GM12878 (cell line): ENCODE data around the gene DGKQ. TPM values are rescaled to one million over a fixed set of nuclear protein-coding genes. Genes with fewer than 3 reads are reported as not detected.
A peak's percentile ranks its signal among the peaks of the same experiment; 100 is the strongest.

Experiments used
- ATAC-seq: fragments of 200-7000 bp; cut with Tn5 transposase; 3 replicates; pipeline ENCODE4 v1.9.1; 2020; ENCODE audit warnings: mild to moderate bottlenecking, moderate library complexity
- BruUV-seq: library from RNA; stranded (reverse); fragments of 400-500 nt; replicated peaks from 2 replicates; lab custom pipeline; 2021; lab: Mats Ljungman, UMichigan
- CTCF ChIA-PET: fragments of 300-600 bp; sonication (Branson Sonifier 250); formaldehyde crosslinking; extraction: SDS; loops from one replicate; lab custom pipeline; 2021; ENCODE audit warnings: inconsistent platforms; lab: Yijun Ruan, JAX
- POLR2A ChIA-PET: fragments of 350-600 bp; formaldehyde crosslinking; extraction: SDS; loops from one replicate; lab custom pipeline; 2021; ENCODE audit warnings: inconsistent platforms; lab: Charles Lee
- RAD21 ChIA-PET: fragments of 300-600 bp; sonication (Branson Sonifier 250); formaldehyde crosslinking; loops from one replicate; lab custom pipeline; 2023; ENCODE audit warnings: antibody characterized with exemption; ENCODE audit not compliant: unreplicated experiment; lab: Charles Lee
- SMC1A ChIA-PET: fragments of 300-600 bp; sonication (Branson Sonifier 250); formaldehyde crosslinking; loops from one replicate; lab custom pipeline; 2023; ENCODE audit not compliant: unreplicated experiment, uncharacterized antibody; lab: Charles Lee
- DNase-seq: peaks from one replicate; pipeline ENCODE4 v3.0.0-alpha.2; 2011; ENCODE audit warnings: low read depth, low spot score
- FAIRE-seq: peaks from 3 replicates; lab custom pipeline; 2011; peaks lifted over from hg19 to GRCh38; lab: Jason Lieb, UNC
- H2AFZ ChIP-seq: 2 replicates; pipeline ENCODE4 v1.6.0; 2011; ENCODE audit warnings: low read depth, low read length, control low read depth; ENCODE audit not compliant: control insufficient read depth
- H3K27ac ChIP-seq: 2 replicates; pipeline ENCODE4 v1.5.1; 2011; ENCODE audit warnings: control low read depth; ENCODE audit not compliant: control insufficient read depth, insufficient read depth
- H3K27me3 ChIP-seq, 2 experiments: replicated peaks in 1 of 2; 2 replicates each; pipeline versions ENCODE4 v1.6.0 to v1.6.1; 2011; ENCODE audit warnings: low read length in 1 of 2; ENCODE audit not compliant: control insufficient read depth in 2 of 2, insufficient read depth in 2 of 2
- H3K36me3 ChIP-seq, 2 experiments: 2 replicates each; pipeline ENCODE4 v1.5.1; 2011; ENCODE audit warnings: low read length in 1 of 2; ENCODE audit not compliant: control insufficient read depth in 2 of 2, insufficient read depth in 2 of 2
- H3K4me1 ChIP-seq: 2 replicates; pipeline ENCODE4 v1.6.1; 2011; ENCODE audit warnings: mild to moderate bottlenecking, low read length, moderate library complexity, mixed read lengths; ENCODE audit not compliant: control insufficient read depth, insufficient read depth
- H3K4me2 ChIP-seq: 2 replicates; pipeline ENCODE4 v1.6.0; 2011; ENCODE audit warnings: control low read depth; ENCODE audit not compliant: control insufficient read depth, insufficient read depth
- H3K4me3 ChIP-seq: fragments of 200-600 bp; sonication (generic); 2 replicates; pipeline ENCODE4 v1.5.1; 2016
- H3K79me2 ChIP-seq: 2 replicates; pipeline ENCODE4 v1.6.0; 2011; ENCODE audit warnings: low read length; ENCODE audit not compliant: control insufficient read depth, insufficient read depth
- H3K9ac ChIP-seq: 2 replicates; pipeline ENCODE4 v1.8.0; 2011; ENCODE audit warnings: low read length, control low read depth, mixed read lengths; ENCODE audit not compliant: control insufficient read depth, insufficient read depth
- H3K9me3 ChIP-seq: replicated peaks from 3 replicates; pipeline ENCODE4 v1.5.1; 2011; ENCODE audit warnings: mild to moderate bottlenecking, low read length; ENCODE audit not compliant: control insufficient read depth, insufficient read depth
- H4K20me1 ChIP-seq: 2 replicates; pipeline ENCODE4 v1.6.0; 2011; ENCODE audit not compliant: control insufficient read depth, insufficient read depth
- BACH1 ChIP-seq: fragments of 450-650 bp; IDR thresholded peaks from 2 replicates; pipeline ENCODE4 v1.6.1; 2017; ENCODE audit warnings: mild to moderate bottlenecking, borderline replicate concordance
- CHD4 ChIP-seq: fragments of 200-600 bp; sonication (generic); IDR thresholded peaks from 2 replicates; pipeline ENCODE4 v1.6.1; 2016; ENCODE audit warnings: mild to moderate bottlenecking
- NFXL1 ChIP-seq: fragments of 450-650 bp; IDR thresholded peaks from 2 replicates; pipeline ENCODE4 v1.6.1; 2017; ENCODE audit warnings: antibody characterized with exemption, mild to moderate bottlenecking, borderline replicate concordance
- POLR2A ChIP-seq: IDR thresholded peaks from 2 replicates; pipeline ENCODE4 v1.6.1; 2011; ENCODE audit warnings: low read depth, mild to moderate bottlenecking, low read length
- SMARCA5 ChIP-seq: fragments of 450-650 bp; IDR thresholded peaks from 2 replicates; pipeline ENCODE4 v1.6.1; 2017; ENCODE audit warnings: mild to moderate bottlenecking
- WRNIP1 ChIP-seq: IDR thresholded peaks from 2 replicates; pipeline ENCODE4 v1.6.1; 2011; ENCODE audit warnings: low read depth, low read length, improper control_type of control experiment, borderline replicate concordance
- ZNF384 ChIP-seq: IDR thresholded peaks from 2 replicates; pipeline ENCODE4 v1.6.1; 2012; ENCODE audit warnings: low read depth, mild to moderate bottlenecking, low read length, improper control_type of control experiment, borderline replicate concordance
- ZZZ3 ChIP-seq: IDR thresholded peaks from 2 replicates; pipeline ENCODE4 v1.6.1; 2011; ENCODE audit warnings: low read depth; ENCODE audit not compliant: control insufficient read depth, insufficient read length
- WGBS: methylation state at CpG from one replicate; pipeline ENCODE4 v1.1.6; 2016; ENCODE audit warnings: low lambda C conversion rate; ENCODE audit not compliant: insufficient replicate concordance, insufficient coverage; ENCODE audit errors: missing lambda C conversion rate; 5-methylcytosine and 5-hydroxymethylcytosine counted together
- in situ Hi-C: fragments of 300-500 bp; cut with MboI; formaldehyde crosslinking; loops from 9 replicates; pipeline ENCODE4 v1.14.3; 2018; ENCODE audit warnings: mixed read lengths
- intact Hi-C: fragments of 100-400 bp; cut with micrococcal nuclease; formaldehyde crosslinking; loops from one replicate; pipeline ENCODE4 v1.14.2; 2022; ENCODE audit not compliant: unreplicated experiment
- polyA plus RNA-seq, 11 experiments: library from polyadenylated mRNA; depleted of rRNA in 4 of 11; unstranded in 6 of 11; stranded (reverse) in 5 of 11; fragments of >200 nt; fragmentation: Nextera tagmentation in 4 of 11; fragmentation: Illumina TruSeq in 1 of 11; extraction: Ambion mirVana in 4 of 11; extraction: Trizol in 1 of 11; gene quantifications; 1 replicate in 1 of 11; 2 replicates in 10 of 11; pipeline versions ENCODE4 v1.2.1 to v1.2.3, GENCODE V29; 2011 to 2016; ENCODE audit warnings: inconsistent platforms in 2 of 11, missing spikeins in 2 of 11, low read depth in 1 of 11
- total RNA-seq, 4 experiments: library from RNA; depleted of rRNA in 3 of 4; stranded (reverse); fragments of >200 nt in 3 of 4; fragmentation: Illumina TruSeq in 1 of 4; extraction: Trizol in 1 of 4; gene quantifications; 2 replicates each; pipeline versions ENCODE4 v1.2.1 to v1.2.3, GENCODE V29; 2013 to 2021
- TF ChIP-seq, protein P1 (sequence below): fragments of 450-650 bp; IDR thresholded peaks from 2 replicates; pipeline ENCODE4 v1.6.1; 2018; ENCODE audit warnings: mild to moderate bottlenecking, low read depth, moderate library complexity; ENCODE audit not compliant: partially characterized antibody
- TF ChIP-seq, protein P2 (sequence below): fragments of 450-650 bp; IDR thresholded peaks from 2 replicates; pipeline ENCODE4 v1.6.1; 2017; ENCODE audit warnings: borderline replicate concordance
- TF ChIP-seq, protein P3 (sequence below): IDR thresholded peaks from 2 replicates; pipeline ENCODE4 v1.6.1; 2011; ENCODE audit warnings: mild to moderate bottlenecking, low read depth, low read length, moderate library complexity; ENCODE audit not compliant: insufficient replicate concordance

DGKQ gene
- total and polyA plus RNA-seq, 10 of the 15 experiments (the other 5 are each of a cell fraction or from before 2014, with no cell fraction given) = 0.11 to 10.5 (median 1.4) TPM

DNA sequence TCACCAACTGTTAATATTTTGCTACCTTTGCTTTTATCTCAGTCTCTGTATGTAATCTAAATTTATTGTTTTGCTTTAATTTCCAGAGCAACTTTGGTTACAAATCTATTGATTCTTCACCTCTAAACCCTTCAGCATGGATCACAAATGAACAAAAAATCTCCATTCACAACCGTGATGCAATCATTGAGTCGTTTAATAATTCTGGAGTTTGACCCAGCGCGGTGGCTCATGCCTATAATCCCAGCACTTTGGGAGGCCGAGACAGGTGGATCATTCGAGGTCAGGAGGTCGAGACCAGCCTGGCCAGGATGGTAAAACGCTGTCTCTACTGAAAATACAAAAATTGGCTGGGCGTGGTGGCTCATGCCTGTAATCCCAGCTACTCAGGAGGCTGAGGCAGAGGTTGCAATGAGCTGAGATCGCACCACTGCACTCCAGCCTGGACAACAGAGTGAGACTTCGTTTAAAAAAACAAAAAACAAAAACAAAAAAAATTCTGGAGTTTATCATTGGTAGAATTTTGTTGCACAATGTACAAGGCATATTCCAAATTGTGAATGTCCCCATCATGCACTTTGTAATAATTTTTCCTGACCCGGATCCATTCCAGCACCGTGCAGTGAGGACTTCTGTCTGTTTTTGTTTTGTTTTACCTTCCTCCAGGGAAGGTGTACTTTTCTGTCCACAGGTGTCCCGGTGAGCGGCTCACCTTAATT, 11.1 kb upstream of the DGKQ start:
- Histone ChIP-seq H3K4me3 (no peak overlapping the region), H3K9me3 (no peaks in the 10 kb centered on the region), H3K27me3 (no peaks in the 10 kb centered on the region), H3K27ac (no peak overlapping the region), H2AFZ (peak overlapping the region; percentile 72; the same call in 1 of the 2 replicates), H3K9ac (no peak overlapping the region), H3K36me3 (no peaks in the 10 kb centered on the region), H3K4me1 (peaks cover 8% of the 10 kb centered on the region; the same call in 1 of the 2 replicates), H3K4me2 (peak overlapping the region; percentile 82), H4K20me1 (no peaks in the 10 kb centered on the region), H3K79me2 (no peaks in the 10 kb centered on the region)
- no peak for FAIRE-seq
- DNase-seq = no peak
- CTCF ChIA-PET = interaction anchor here (0.8 to 1.6 kb wide), 3 partner anchors 54 to 242 kb away, joined by 3 to 5 read pairs (median 3); no protein-coding TSS in a partner anchor
- RAD21 ChIA-PET = interaction anchor here (1.3 to 5.2 kb wide), 2 partner anchors 51 to 104 kb away, joined by 4 to 48 read pairs; partner anchors contain the start of genes GAK and TMEM175
- TF ChIP-seq SMARCA5 = no peak
- no peak for TF ChIP-seq NFXL1
- TF ChIP-seq, protein P1, sequence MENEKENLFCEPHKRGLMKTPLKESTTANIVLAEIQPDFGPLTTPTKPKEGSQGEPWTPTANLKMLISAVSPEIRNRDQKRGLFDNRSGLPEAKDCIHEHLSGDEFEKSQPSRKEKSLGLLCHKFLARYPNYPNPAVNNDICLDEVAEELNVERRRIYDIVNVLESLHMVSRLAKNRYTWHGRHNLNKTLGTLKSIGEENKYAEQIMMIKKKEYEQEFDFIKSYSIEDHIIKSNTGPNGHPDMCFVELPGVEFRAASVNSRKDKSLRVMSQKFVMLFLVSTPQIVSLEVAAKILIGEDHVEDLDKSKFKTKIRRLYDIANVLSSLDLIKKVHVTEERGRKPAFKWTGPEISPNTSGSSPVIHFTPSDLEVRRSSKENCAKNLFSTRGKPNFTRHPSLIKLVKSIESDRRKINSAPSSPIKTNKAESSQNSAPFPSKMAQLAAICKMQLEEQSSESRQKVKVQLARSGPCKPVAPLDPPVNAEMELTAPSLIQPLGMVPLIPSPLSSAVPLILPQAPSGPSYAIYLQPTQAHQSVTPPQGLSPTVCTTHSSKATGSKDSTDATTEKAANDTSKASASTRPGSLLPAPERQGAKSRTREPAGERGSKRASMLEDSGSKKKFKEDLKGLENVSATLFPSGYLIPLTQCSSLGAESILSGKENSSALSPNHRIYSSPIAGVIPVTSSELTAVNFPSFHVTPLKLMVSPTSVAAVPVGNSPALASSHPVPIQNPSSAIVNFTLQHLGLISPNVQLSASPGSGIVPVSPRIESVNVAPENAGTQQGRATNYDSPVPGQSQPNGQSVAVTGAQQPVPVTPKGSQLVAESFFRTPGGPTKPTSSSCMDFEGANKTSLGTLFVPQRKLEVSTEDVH = no peak
- no peak for TF ChIP-seq ZZZ3
- TF ChIP-seq CHD4 = no peak
- no peak for TF ChIP-seq BACH1
- TF ChIP-seq, protein P2, sequence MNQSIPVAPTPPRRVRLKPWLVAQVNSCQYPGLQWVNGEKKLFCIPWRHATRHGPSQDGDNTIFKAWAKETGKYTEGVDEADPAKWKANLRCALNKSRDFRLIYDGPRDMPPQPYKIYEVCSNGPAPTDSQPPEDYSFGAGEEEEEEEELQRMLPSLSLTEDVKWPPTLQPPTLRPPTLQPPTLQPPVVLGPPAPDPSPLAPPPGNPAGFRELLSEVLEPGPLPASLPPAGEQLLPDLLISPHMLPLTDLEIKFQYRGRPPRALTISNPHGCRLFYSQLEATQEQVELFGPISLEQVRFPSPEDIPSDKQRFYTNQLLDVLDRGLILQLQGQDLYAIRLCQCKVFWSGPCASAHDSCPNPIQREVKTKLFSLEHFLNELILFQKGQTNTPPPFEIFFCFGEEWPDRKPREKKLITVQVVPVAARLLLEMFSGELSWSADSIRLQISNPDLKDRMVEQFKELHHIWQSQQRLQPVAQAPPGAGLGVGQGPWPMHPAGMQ = no peak
- no peak for TF ChIP-seq WRNIP1
- TF ChIP-seq, protein P3, sequence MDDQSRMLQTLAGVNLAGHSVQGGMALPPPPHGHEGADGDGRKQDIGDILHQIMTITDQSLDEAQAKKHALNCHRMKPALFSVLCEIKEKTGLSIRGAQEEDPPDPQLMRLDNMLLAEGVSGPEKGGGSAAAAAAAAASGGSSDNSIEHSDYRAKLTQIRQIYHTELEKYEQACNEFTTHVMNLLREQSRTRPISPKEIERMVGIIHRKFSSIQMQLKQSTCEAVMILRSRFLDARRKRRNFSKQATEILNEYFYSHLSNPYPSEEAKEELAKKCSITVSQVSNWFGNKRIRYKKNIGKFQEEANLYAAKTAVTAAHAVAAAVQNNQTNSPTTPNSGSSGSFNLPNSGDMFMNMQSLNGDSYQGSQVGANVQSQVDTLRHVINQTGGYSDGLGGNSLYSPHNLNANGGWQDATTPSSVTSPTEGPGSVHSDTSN = no peak
- TF ChIP-seq POLR2A = no peak
- TF ChIP-seq ZNF384 = no peak
- 47% methylated on average over 15 of the region's 15 CpGs for WGBS
- SMC1A ChIA-PET = interaction anchor here (1.0 kb wide), 1 partner anchor 48 kb away, joined by 4 read pairs; no protein-coding TSS in a partner anchor
- intact Hi-C loops = loop anchor here (10.0 kb wide), 1 partner anchor 90 kb away; no protein-coding TSS in a partner anchor
- in situ Hi-C loops = no loop called here
- no TSS peak for BruUV-seq
- ATAC-seq = no peak
- POLR2A ChIA-PET = no interaction called here
